ENCODE results near the gene BIRC7. TPM values are rescaled to one million over a fixed set of nuclear protein-coding genes. Genes with fewer than 3 reads are reported as not detected.

The BIRC7 gene
- total and polyA plus RNA-seq, 2 donors: 0.09 to 0.87 TPM

- Histone ChIP-seq H3K27ac (ENCODE audit: low read depth in 1 of 2, low read length in 1 of 2) (no peak overlapping the region), H3K9me3 (ENCODE audit: control insufficient read depth in 2 of 2, insufficient read depth in 1 of 2, low read length in 1 of 2) (no peaks in the 10 kb centered on the region), H3K36me3 (ENCODE audit: control insufficient read depth in 2 of 2, insufficient read depth in 2 of 2, low read length in 1 of 2) (no peaks in the 10 kb centered on the region), H3K4me1 (ENCODE audit: control insufficient read depth in 2 of 2, insufficient read depth in 2 of 2, low read length in 2 of 2) (peaks cover 0 to 4% of the 10 kb centered on the region in 2 donors), H3K27me3 (ENCODE audit: control insufficient read depth in 2 of 2, insufficient read depth in 1 of 2, low read length in 1 of 2) (peaks cover 0 to 28% of the 10 kb centered on the region in 2 donors), H3K4me3 (ENCODE audit: low read length in 2 of 2) (no peak overlapping the region)
- WGBS: 94% methylated on average over 30 of the region's 30 CpGs
- no peak for DNase-seq (ENCODE audit: low read depth in 6 of 9, low spot score in 9 of 9)
Measured at GRCh38 chr20:63239431-63239830, 3.7 kb downstream of the BIRC7 start.

- DNase-seq (ENCODE audit: low read depth in 6 of 9, low spot score in 9 of 9): no peak
- H3K4me1 ChIP-seq (ENCODE audit: control insufficient read depth in 2 of 2, insufficient read depth in 2 of 2, low read length in 2 of 2): peaks cover 0 to 4% of the 10 kb centered on the region in 2 donors
- H3K27me3 ChIP-seq (ENCODE audit: control insufficient read depth in 2 of 2, insufficient read depth in 1 of 2, low read length in 1 of 2): peaks cover 0 to 27% of the 10 kb centered on the region in 2 donors
- H3K9me3 ChIP-seq (ENCODE audit: control insufficient read depth in 2 of 2, insufficient read depth in 1 of 2, low read length in 1 of 2): no peaks in the 10 kb centered on the region
- 94% methylated on average over 11 of the region's 11 CpGs for WGBS
- H3K4me3 ChIP-seq (ENCODE audit: low read length in 2 of 2): no peak overlapping the region
- no peak overlapping the region for H3K27ac ChIP-seq (ENCODE audit: low read depth in 1 of 2, low read length in 1 of 2)
- H3K36me3 ChIP-seq (ENCODE audit: control insufficient read depth in 2 of 2, insufficient read depth in 2 of 2, low read length in 1 of 2): no peaks in the 10 kb centered on the region
Measured at GRCh38 chr20:63240004-63240403, 4.3 kb downstream of the BIRC7 start.

- no peaks in the 10 kb centered on the region for H3K36me3 ChIP-seq (ENCODE audit: control insufficient read depth in 2 of 2, insufficient read depth in 2 of 2, low read length in 1 of 2)
- H3K27ac ChIP-seq (ENCODE audit: low read depth in 1 of 2, low read length in 1 of 2): no peak overlapping the region
- peaks cover 0 to 4% of the 10 kb centered on the region in 2 donors for H3K4me1 ChIP-seq (ENCODE audit: control insufficient read depth in 2 of 2, insufficient read depth in 2 of 2, low read length in 2 of 2)
- DNase-seq (ENCODE audit: low read depth in 6 of 9, low spot score in 9 of 9): no peak
- H3K4me3 ChIP-seq (ENCODE audit: low read length in 2 of 2): no peak overlapping the region
- H3K27me3 ChIP-seq (ENCODE audit: control insufficient read depth in 2 of 2, insufficient read depth in 1 of 2, low read length in 1 of 2): peaks cover 2 to 23% of the 10 kb centered on the region in 2 donors
- 78% methylated on average over 11 of the region's 11 CpGs for WGBS
- H3K9me3 ChIP-seq (ENCODE audit: control insufficient read depth in 2 of 2, insufficient read depth in 1 of 2, low read length in 1 of 2): no peaks in the 10 kb centered on the region
Measured at GRCh38 chr20:63241272-63241671, 5.6 kb downstream of the BIRC7 start.

- Histone ChIP-seq H3K4me1 (ENCODE audit: control insufficient read depth in 2 of 2, insufficient read depth in 2 of 2, low read length in 2 of 2) (peaks cover 0 to 4% of the 10 kb centered on the region in 2 donors), H3K27me3 (ENCODE audit: control insufficient read depth in 2 of 2, insufficient read depth in 1 of 2, low read length in 1 of 2) (peaks cover 9 to 35% of the 10 kb centered on the region in 2 donors), H3K4me3 (ENCODE audit: low read length in 2 of 2) (no peak overlapping the region), H3K9me3 (ENCODE audit: control insufficient read depth in 2 of 2, insufficient read depth in 1 of 2, low read length in 1 of 2) (no peaks in the 10 kb centered on the region), H3K36me3 (ENCODE audit: control insufficient read depth in 2 of 2, insufficient read depth in 2 of 2, low read length in 1 of 2) (no peaks in the 10 kb centered on the region), H3K27ac (ENCODE audit: low read depth in 1 of 2, low read length in 1 of 2) (no peak overlapping the region)
- 95% methylated on average over 21 of the region's 21 CpGs for WGBS
- DNase-seq (ENCODE audit: low read depth in 6 of 9, low spot score in 9 of 9): no peak
Measured at GRCh38 chr20:63242736-63243135, 7.0 kb downstream of the BIRC7 start.

- no peak overlapping the region for H3K4me3 ChIP-seq (ENCODE audit: low read length in 2 of 2)
- DNase-seq (ENCODE audit: low read depth in 6 of 9, low spot score in 9 of 9): no peak
- H3K36me3 ChIP-seq (ENCODE audit: control insufficient read depth in 2 of 2, insufficient read depth in 2 of 2, low read length in 1 of 2): no peaks in the 10 kb centered on the region
- H3K9me3 ChIP-seq (ENCODE audit: control insufficient read depth in 2 of 2, insufficient read depth in 1 of 2, low read length in 1 of 2): no peaks in the 10 kb centered on the region
- no peak overlapping the region for H3K27ac ChIP-seq (ENCODE audit: low read depth in 1 of 2, low read length in 1 of 2)
- H3K27me3 ChIP-seq (ENCODE audit: control insufficient read depth in 2 of 2, insufficient read depth in 1 of 2, low read length in 1 of 2): peaks cover 16 to 45% of the 10 kb centered on the region in 2 donors
- WGBS: 89% methylated on average over 25 of the region's 25 CpGs
- H3K4me1 ChIP-seq (ENCODE audit: control insufficient read depth in 2 of 2, insufficient read depth in 2 of 2, low read length in 2 of 2): no peaks in the 10 kb centered on the region
Measured at GRCh38 chr20:63243604-63244247, 8.0 kb downstream of the BIRC7 start.

GRCh38 chr20:63244468-63244867 is 8.8 kb downstream of the BIRC7 start:
- Histone ChIP-seq H3K4me1 (ENCODE audit: control insufficient read depth in 2 of 2, insufficient read depth in 2 of 2, low read length in 2 of 2) (no peaks in the 10 kb centered on the region), H3K27ac (ENCODE audit: low read depth in 1 of 2, low read length in 1 of 2) (no peak overlapping the region), H3K36me3 (ENCODE audit: control insufficient read depth in 2 of 2, insufficient read depth in 2 of 2, low read length in 1 of 2) (no peaks in the 10 kb centered on the region), H3K4me3 (ENCODE audit: low read length in 2 of 2) (no peak overlapping the region), H3K27me3 (ENCODE audit: control insufficient read depth in 2 of 2, insufficient read depth in 1 of 2, low read length in 1 of 2) (peaks cover 16 to 51% of the 10 kb centered on the region in 2 donors), H3K9me3 (ENCODE audit: control insufficient read depth in 2 of 2, insufficient read depth in 1 of 2, low read length in 1 of 2) (no peaks in the 10 kb centered on the region)
- WGBS: 92% methylated on average over 10 of the region's 10 CpGs
- DNase-seq (ENCODE audit: low read depth in 6 of 9, low spot score in 9 of 9): no peak

- Histone ChIP-seq H3K4me1 (ENCODE audit: control insufficient read depth in 2 of 2, insufficient read depth in 2 of 2, low read length in 2 of 2) (no peaks in the 10 kb centered on the region), H3K36me3 (ENCODE audit: control insufficient read depth in 2 of 2, insufficient read depth in 2 of 2, low read length in 1 of 2) (no peaks in the 10 kb centered on the region), H3K27me3 (ENCODE audit: control insufficient read depth in 2 of 2, insufficient read depth in 1 of 2, low read length in 1 of 2) (peaks cover 18 to 66% of the 10 kb centered on the region in 2 donors), H3K27ac (ENCODE audit: low read depth in 1 of 2, low read length in 1 of 2) (no peak overlapping the region), H3K9me3 (ENCODE audit: control insufficient read depth in 2 of 2, insufficient read depth in 1 of 2, low read length in 1 of 2) (no peaks in the 10 kb centered on the region), H3K4me3 (ENCODE audit: low read length in 2 of 2) (no peak overlapping the region)
- 41% methylated on average over 50 of the region's 50 CpGs for WGBS
- DNase-seq (ENCODE audit: low read depth in 6 of 9, low spot score in 9 of 9): no peak
Measured at GRCh38 chr20:63246490-63247288, 11.0 kb downstream of the BIRC7 start.

- Histone ChIP-seq H3K9me3 (ENCODE audit: control insufficient read depth in 2 of 2, insufficient read depth in 1 of 2, low read length in 1 of 2) (no peaks in the 10 kb centered on the region), H3K4me1 (ENCODE audit: control insufficient read depth in 2 of 2, insufficient read depth in 2 of 2, low read length in 2 of 2) (no peaks in the 10 kb centered on the region), H3K36me3 (ENCODE audit: control insufficient read depth in 2 of 2, insufficient read depth in 2 of 2, low read length in 1 of 2) (no peaks in the 10 kb centered on the region), H3K27ac (ENCODE audit: low read depth in 1 of 2, low read length in 1 of 2) (no peak overlapping the region), H3K4me3 (ENCODE audit: low read length in 2 of 2) (no peak overlapping the region), H3K27me3 (ENCODE audit: control insufficient read depth in 2 of 2, insufficient read depth in 1 of 2, low read length in 1 of 2) (peaks cover 29 to 74% of the 10 kb centered on the region in 2 donors)
- no peak for DNase-seq (ENCODE audit: low read depth in 6 of 9, low spot score in 9 of 9)
- whole genome bisulfite sequencing: 81% methylated on average over 24 of the region's 24 CpGs
Measured at GRCh38 chr20:63247671-63248228, 12.0 kb downstream of the BIRC7 start.
